ENCODE data around the gene PTK7. TPM values are rescaled to one million over a fixed set of nuclear protein-coding genes. Genes with fewer than 3 reads are reported as not detected.

The PTK7 gene
- total and polyA plus RNA-seq, 2 donors (not counting 1 experiment from before 2014, with no cell fraction given), result not detected

DNA sequence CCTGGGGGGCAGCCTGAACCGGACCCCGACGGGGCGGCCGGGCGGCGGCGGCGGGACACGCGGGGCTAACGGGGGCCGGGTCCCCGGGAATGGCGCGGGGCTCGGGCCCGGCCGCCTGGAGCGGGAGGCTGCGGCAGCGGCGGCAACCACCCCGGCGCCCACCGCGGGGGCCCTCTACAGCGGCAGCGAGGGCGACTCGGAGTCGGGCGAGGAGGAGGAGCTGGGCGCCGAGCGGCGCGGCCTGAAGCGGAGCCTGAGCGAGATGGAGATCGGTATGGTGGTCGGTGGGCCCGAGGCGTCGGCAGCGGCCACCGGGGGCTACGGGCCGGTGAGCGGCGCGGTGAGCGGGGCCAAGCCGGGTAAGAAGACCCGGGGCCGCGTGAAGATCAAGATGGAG lies 95.6 kb downstream of the PTK7 start:
- Histone ChIP-seq H3K4me3 (ENCODE audit: control extremely low read depth in 1 of 5, extremely low read depth in 1 of 5, insufficient read depth in 1 of 5, low read depth in 2 of 5, low read length in 4 of 5) (peak overlapping the region; percentile 58 to 90 (median 66)), H3K36me3 (replicated peaks in 1 of 2; ENCODE audit: control extremely low read depth in 1 of 2, control insufficient read depth in 1 of 2, extremely low read depth in 1 of 2, insufficient read depth in 2 of 2, low read length in 1 of 2) (peaks cover 0 to 16% of the 10 kb centered on the region in 2 experiments), H3K79me2 (ENCODE audit: control insufficient read depth, insufficient read depth, low read length) (peaks cover 23% of the 10 kb centered on the region), H3K27me3 (replicated peaks in 1 of 4; ENCODE audit: control extremely low read depth in 1 of 4, control insufficient read depth in 3 of 4, insufficient read depth in 4 of 4, low read length in 3 of 4) (peaks cover 0 to 2% (median 0%) of the 10 kb centered on the region in 4 experiments), H3K9me3 (ENCODE audit: control extremely low read depth in 1 of 3, control insufficient read depth in 2 of 3, insufficient read depth in 1 of 3, low read length in 2 of 3) (peaks cover 0 to 7% (median 0%) of the 10 kb centered on the region in 3 donors), H2AFZ (ENCODE audit: insufficient read depth, low read depth, low read length, poor library complexity, severe bottlenecking) (peak overlapping the region; percentile 95), H3K4me1 (ENCODE audit: control insufficient read depth in 2 of 2, insufficient read depth in 2 of 2, low read length in 2 of 2) (peaks cover 35 to 49% of the 10 kb centered on the region in 2 donors), H3K4me2 (replicated peaks; ENCODE audit: low read depth, low read length, poor library complexity, severe bottlenecking) (peak overlapping the region; percentile 94), H3K27ac (ENCODE audit: low read length in 2 of 2) (peak overlapping the region; percentile 50 to 90), H4K20me1 (ENCODE audit: control insufficient read depth, insufficient read depth, low read length, poor library complexity, severe bottlenecking) (peaks cover 33% of the 10 kb centered on the region), H3K9ac (ENCODE audit: low read length) (peak overlapping the region; percentile 77)
- H3K4me3 Mint-ChIP-seq, result peak overlapping the region; percentile 85
- no peak for TF ChIP-seq EZH2 (IDR thresholded peaks at IDR 0.05; ENCODE audit: borderline replicate concordance, insufficient read depth, low read depth, low read length, poor library complexity, severe bottlenecking)
- TF ChIP-seq, protein P1, sequence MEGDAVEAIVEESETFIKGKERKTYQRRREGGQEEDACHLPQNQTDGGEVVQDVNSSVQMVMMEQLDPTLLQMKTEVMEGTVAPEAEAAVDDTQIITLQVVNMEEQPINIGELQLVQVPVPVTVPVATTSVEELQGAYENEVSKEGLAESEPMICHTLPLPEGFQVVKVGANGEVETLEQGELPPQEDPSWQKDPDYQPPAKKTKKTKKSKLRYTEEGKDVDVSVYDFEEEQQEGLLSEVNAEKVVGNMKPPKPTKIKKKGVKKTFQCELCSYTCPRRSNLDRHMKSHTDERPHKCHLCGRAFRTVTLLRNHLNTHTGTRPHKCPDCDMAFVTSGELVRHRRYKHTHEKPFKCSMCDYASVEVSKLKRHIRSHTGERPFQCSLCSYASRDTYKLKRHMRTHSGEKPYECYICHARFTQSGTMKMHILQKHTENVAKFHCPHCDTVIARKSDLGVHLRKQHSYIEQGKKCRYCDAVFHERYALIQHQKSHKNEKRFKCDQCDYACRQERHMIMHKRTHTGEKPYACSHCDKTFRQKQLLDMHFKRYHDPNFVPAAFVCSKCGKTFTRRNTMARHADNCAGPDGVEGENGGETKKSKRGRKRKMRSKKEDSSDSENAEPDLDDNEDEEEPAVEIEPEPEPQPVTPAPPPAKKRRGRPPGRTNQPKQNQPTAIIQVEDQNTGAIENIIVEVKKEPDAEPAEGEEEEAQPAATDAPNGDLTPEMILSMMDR (IDR thresholded peaks at IDR 0.05), result no peak
- H3K27ac Mint-ChIP-seq, result peak overlapping the region; percentile 95
- H3K27me3 Mint-ChIP-seq, result no peaks in the 10 kb centered on the region
- H3K4me1 Mint-ChIP-seq, result peaks cover 46% of the 10 kb centered on the region
- ChIA-PET POLR2A (interaction anchor here (0.5 to 1.4 kb wide), 4 partner anchors 57 to 567 kb away, joined by 3 to 4 read pairs (median 3); partner anchors contain the start of genes DNPH1 and RPL7L1), CTCF (interaction anchor here (0.9 to 2.7 kb wide), 3 partner anchors 9 to 58 kb away, joined by 3 to 8 read pairs (median 3); partner anchors contain the start of gene CUL9)
- DNase-seq (peak; percentile 75), ATAC-seq (ENCODE audit: low read depth) (peak; percentile 2)
- no peaks in the 10 kb centered on the region for H3K9me3 Mint-ChIP-seq (ENCODE audit: insufficient read depth)
- intact Hi-C loops (cut with micrococcal nuclease), result loop anchor here (1.0 to 5.0 kb wide), 14 partner anchors 76 to 1091 kb away; partner anchors contain the start of genes ABCC10, GTPBP2, KLC4 and MRPL2
- under 1% methylated on average over 57 of the region's 57 CpGs for WGBS (ENCODE audit: insufficient coverage)
